Measurements from ENCODE around the gene ATP5F1B.

The ATP5F1B gene

GRCh38 chr12:56616925-56617324 lies 28.9 kb downstream of the ATP5F1B start:
- DNase-seq (ENCODE audit: low spot score) = no peak

DNA sequence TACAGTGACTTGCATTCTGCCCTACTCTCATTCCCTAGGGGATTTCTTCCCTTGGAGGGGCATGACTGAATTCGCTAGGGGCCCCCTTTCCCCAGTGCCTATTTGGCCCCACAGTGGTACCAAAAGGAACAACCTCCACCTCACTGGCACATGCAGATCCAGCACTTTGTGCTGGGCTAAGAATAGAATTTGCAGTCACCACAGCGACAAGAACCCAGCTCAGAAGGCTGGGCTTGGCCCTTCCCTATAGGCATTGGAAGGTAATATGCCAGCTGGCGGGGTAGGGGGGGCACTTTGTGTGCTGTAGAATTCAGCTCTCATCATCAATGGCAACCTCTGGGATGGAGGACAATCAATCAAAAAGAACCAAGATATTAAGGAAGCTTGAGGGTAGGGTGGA lies 29.5 kb downstream of the ATP5F1B start:
- no peak for DNase-seq (ENCODE audit: low spot score)

- no peak for DNase-seq (ENCODE audit: low spot score)
Observed at GRCh38 chr12:56614627-56615026, 31.2 kb downstream of the ATP5F1B start.

DNA sequence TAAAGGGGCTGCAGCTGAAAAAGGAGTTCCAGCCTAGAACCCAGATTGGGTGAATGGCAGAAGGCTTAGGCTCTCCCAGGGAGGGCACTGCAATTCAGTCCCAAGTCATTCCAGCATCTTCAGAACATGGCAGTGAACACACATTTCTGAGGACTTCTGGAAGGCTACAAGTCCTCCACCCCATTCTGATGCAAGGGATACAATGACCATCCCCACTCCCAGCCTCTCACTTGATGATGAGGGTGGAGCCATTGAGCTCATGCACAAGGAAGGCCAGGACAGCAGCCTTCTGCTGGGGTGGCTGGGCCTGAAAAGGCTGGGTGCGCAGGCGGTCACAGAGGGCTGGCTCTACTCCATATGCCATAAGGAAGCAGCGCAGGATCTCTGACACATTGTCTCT lies 41.4 kb downstream of the ATP5F1B start:
- no peak for DNase-seq (ENCODE audit: low spot score)

- DNase-seq (ENCODE audit: low spot score) = no peak
Observed at GRCh38 chr12:56602239-56602638, 43.5 kb downstream of the ATP5F1B start.

DNA sequence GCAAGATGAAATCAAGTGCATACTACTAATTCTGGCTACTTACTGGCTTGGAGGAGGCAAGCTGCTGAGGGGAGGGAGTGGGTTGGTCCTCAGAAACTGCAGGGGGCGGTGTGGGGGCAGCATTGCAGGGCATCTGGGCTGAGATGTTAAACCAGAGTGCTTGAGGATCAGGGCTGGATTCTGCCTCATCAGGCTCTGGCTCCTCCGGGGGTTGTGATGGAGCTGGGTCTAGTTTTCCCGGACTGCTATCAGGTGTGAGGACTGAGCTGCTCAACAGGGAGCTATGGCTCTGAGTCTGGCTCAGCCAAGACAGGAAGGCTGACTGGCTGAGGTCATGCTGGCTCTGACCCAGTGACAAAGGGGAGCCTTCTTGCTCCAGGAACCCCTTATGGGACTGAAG lies 44.3 kb downstream of the ATP5F1B start:
- peak; percentile 62 for DNase-seq (ENCODE audit: low spot score)

DNA sequence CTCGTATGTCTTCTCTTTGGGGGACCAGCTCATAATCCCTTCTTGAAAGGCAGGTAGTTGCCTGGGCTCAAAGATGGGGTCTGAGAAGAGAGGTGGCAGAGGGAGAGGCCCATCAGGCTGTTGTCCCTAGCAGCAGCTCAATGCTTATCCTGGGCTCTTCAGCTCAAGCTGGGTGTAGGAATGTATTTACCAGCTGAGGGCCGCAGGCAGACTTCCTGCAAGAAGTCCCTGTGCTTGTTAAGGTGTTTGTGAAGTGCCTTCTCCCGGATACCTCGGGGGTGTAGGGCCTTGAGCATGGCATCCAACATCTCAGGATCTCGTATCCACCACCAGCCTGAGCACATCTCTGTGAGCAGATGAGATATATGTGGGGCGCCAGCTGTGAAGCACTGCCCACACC lies 45.0 kb downstream of the ATP5F1B start:
- no peak for DNase-seq (ENCODE audit: low spot score)

DNA sequence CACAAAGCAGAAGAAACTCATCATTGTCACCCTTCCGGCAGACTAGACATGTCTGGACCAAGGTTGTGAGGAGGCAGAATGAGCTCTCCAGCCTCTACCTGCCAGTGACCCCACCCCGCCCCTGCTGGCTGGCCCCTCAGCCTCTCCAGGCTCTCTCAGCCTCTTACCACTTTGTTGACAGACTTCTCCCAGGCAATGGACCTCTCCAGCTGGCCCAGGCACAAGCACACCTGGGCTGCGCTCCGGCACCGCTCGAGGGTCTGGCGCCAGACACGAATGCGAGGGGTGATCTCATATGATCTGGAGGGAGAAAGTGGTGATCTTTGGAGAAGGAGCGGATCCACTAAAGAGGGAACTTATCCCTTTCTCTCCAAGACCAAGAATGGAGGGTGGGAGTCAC lies 46.0 kb downstream of the ATP5F1B start:
- no peak for DNase-seq (ENCODE audit: low spot score)

GRCh38 chr12:56599041-56599440 lies 46.7 kb downstream of the ATP5F1B start:
- DNase-seq (ENCODE audit: low spot score) = no peak

DNA sequence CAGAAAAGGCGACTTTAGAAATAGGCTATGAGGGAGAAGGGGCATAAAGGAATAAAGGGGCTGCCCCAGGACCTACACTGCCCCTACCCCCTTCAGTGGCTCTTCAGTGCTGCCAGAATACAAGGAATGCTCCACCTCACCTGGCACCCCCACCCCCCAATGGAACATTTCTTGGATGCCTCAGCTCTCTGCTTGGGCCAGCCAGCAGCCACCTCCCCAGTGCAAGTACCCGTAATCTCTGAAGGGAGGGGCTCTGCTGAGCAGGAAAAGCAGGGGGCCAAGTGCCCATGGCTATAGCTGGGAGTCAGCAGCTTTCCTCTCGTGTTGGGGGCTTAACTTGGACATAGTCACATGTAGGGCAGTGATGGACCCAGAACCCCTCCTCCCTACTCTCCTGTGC lies 49.0 kb downstream of the ATP5F1B start:
- no peak for DNase-seq (ENCODE audit: low spot score)

GRCh38 chr12:56593909-56594621 lies 51.7 kb downstream of the ATP5F1B start:
- peak; percentile 67 for DNase-seq (ENCODE audit: low spot score)

DNA sequence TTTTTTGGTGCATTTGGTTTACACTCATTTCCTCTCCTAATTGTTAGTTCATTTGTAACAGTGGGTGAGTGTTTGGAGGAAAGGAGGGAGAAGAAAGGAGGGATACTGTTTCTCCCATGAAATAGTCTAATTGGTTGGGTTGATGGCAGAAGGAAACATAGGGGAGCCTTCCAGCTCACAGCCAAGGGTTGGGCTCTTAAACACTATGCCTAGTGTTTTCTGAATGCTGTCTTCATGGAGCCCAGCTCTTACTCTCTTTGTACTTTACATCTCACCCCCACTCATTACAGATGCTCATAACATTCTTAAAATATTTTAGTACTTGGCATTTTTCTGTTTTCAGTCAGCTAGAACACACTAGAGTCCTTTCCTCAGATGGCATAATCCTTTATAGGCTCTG lies 53.8 kb downstream of the ATP5F1B start:
- DNase-seq (ENCODE audit: low spot score) = no peak

- no peak for DNase-seq (ENCODE audit: low spot score)
Observed at GRCh38 chr12:56591126-56591525, 54.7 kb downstream of the ATP5F1B start.

DNA sequence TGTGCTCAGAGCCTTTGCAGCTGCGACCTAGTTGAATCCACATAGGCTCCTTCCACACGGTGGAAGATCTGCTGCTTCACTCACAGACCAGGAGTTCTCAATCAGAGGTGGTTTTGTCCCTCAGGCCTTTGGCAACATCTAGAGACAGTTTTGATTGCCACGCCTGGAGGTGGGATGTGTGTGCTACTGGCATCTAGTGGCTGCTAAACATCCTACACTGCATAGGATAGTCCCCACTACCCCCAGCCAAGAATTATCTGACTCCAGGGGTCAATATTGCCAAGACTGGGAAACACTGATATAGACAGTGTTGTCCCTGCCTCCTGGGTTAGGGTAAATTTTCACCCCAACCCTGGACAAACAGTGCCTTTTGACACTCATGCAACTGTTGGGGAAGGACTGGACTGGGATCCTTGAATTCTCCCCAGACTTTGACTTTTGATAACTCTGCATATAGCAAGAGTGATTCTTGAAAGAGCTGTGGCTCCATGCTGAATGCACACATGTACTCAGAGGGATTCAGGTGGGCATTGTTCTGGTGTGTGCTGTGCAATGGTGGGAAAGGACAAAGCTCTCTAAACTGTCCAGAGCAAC lies 55.5 kb downstream of the ATP5F1B start:
- peak; percentile 40 for DNase-seq (ENCODE audit: low spot score)

- DNase-seq (ENCODE audit: low spot score) = no peak
Observed at GRCh38 chr12:56589783-56590182, 56.0 kb downstream of the ATP5F1B start.

Measured in cerebellar cortex (tissue), 1 donor.